Liver (tissue), 9 donors: ENCODE measurements around the gene PLXNB1. TPM values are rescaled to one million over a fixed set of nuclear protein-coding genes. Genes with fewer than 3 reads are reported as not detected.

Experiments used
- DNase-seq: peaks from one replicate; pipeline ENCODE4 v3.0.0-alpha.2; 2017; ENCODE audit warnings: low spot score
- H3K27ac ChIP-seq, 2 donors: one replicate each; pipeline ENCODE4 v1.7.0; 2013; ENCODE audit warnings: inconsistent platforms in 2 of 2, low read length in 2 of 2, control low read depth in 1 of 2, low read depth in 1 of 2, mild to moderate bottlenecking in 1 of 2
- H3K27me3 ChIP-seq, 4 donors: one replicate each; pipeline versions ENCODE4 v1.6.1 to v1.7.0; 2013; ENCODE audit warnings: low read length in 3 of 4, inconsistent platforms in 1 of 4, mild to moderate bottlenecking in 1 of 4, moderate library complexity in 1 of 4; ENCODE audit not compliant: control insufficient read depth in 4 of 4, insufficient read depth in 4 of 4
- H3K36me3 ChIP-seq, 4 donors: one replicate each; pipeline versions ENCODE4 v1.6.1 to v1.7.0; 2013; ENCODE audit warnings: low read length in 3 of 4, mild to moderate bottlenecking in 3 of 4, low read depth in 1 of 4, moderate library complexity in 1 of 4; ENCODE audit not compliant: control insufficient read depth in 4 of 4, insufficient read depth in 3 of 4
- H3K4me1 ChIP-seq, 4 donors: one replicate each; pipeline versions ENCODE4 v1.6.1 to v1.7.0; 2013; ENCODE audit warnings: low read length in 3 of 4, mild to moderate bottlenecking in 3 of 4, moderate library complexity in 1 of 4; ENCODE audit not compliant: control insufficient read depth in 4 of 4, insufficient read depth in 4 of 4
- H3K4me3 ChIP-seq, 3 donors: one replicate each; pipeline versions ENCODE4 v1.6.1 to v1.7.0; 2013; ENCODE audit warnings: low read length in 3 of 3, control low read depth in 1 of 3, low read depth in 1 of 3, mild to moderate bottlenecking in 1 of 3
- H3K9ac ChIP-seq, 2 donors: one replicate each; pipeline ENCODE4 v1.7.0; 2013; ENCODE audit warnings: low read length in 2 of 2, mild to moderate bottlenecking in 2 of 2, moderate library complexity in 2 of 2, control low read depth in 1 of 2, low read depth in 1 of 2
- H3K9me3 ChIP-seq, 4 donors: one replicate each; pipeline versions ENCODE4 v1.6.1 to v1.7.0; 2013; ENCODE audit warnings: low read length in 3 of 4; ENCODE audit not compliant: control insufficient read depth in 4 of 4
- ATF3 ChIP-seq: IDR thresholded peaks from 2 replicates; pipeline ENCODE4 v1.6.1; 2016; ENCODE audit warnings: antibody characterized with exemption
- CTCF ChIP-seq: fragments of 150-350 bp; IDR thresholded peaks from 2 replicates; pipeline ENCODE4 v1.5.1; 2017; ENCODE audit warnings: improper control_type of control experiment, low read depth, low read length; ENCODE audit not compliant: missing input control
- EGR1 ChIP-seq, 2 donors: IDR thresholded peaks; 2 replicates each; pipeline ENCODE4 v1.6.1; 2016 to 2018; ENCODE audit warnings: antibody characterized with exemption in 2 of 2, low read depth in 2 of 2
- FOXA1 ChIP-seq: IDR thresholded peaks from 2 replicates; pipeline ENCODE4 v1.6.1; 2016; ENCODE audit warnings: antibody characterized with exemption
- FOXA2 ChIP-seq: IDR thresholded peaks from 2 replicates; pipeline ENCODE4 v1.6.1; 2016; ENCODE audit warnings: antibody characterized with exemption
- GABPA ChIP-seq, 2 donors: IDR thresholded peaks in 1 of 2; conservative IDR thresholded peaks in 1 of 2; 2 replicates each; pipeline ENCODE4 v1.6.1; 2016; ENCODE audit warnings: antibody characterized with exemption in 2 of 2, mild to moderate bottlenecking in 1 of 2, moderate library complexity in 1 of 2
- HNF4G ChIP-seq: IDR thresholded peaks from 2 replicates; pipeline ENCODE4 v1.6.1; 2016; ENCODE audit warnings: antibody characterized with exemption
- MAX ChIP-seq: IDR thresholded peaks from 2 replicates; pipeline ENCODE4 v1.6.1; 2016; ENCODE audit warnings: antibody characterized with exemption
- NR2F2 ChIP-seq: IDR thresholded peaks from 2 replicates; pipeline ENCODE4 v1.6.1; 2016; ENCODE audit warnings: antibody characterized with exemption
- RAD21 ChIP-seq, 2 donors: IDR thresholded peaks; 2 replicates each; pipeline ENCODE4 v1.6.1; 2016; ENCODE audit warnings: antibody characterized with exemption in 2 of 2, mild to moderate bottlenecking in 2 of 2
- REST ChIP-seq: IDR thresholded peaks from 2 replicates; pipeline ENCODE4 v1.6.1; 2016; ENCODE audit warnings: antibody characterized with exemption, mild to moderate bottlenecking
- RXRA ChIP-seq, 2 donors: IDR thresholded peaks; 2 replicates each; pipeline ENCODE4 v1.6.1; 2017 to 2018; ENCODE audit warnings: antibody characterized with exemption in 2 of 2, mild to moderate bottlenecking in 1 of 2
- SP1 ChIP-seq: IDR thresholded peaks from 2 replicates; pipeline ENCODE4 v1.6.1; 2018; ENCODE audit warnings: antibody characterized with exemption, mild to moderate bottlenecking
- YY1 ChIP-seq: IDR thresholded peaks from 2 replicates; pipeline ENCODE4 v1.6.1; 2016; ENCODE audit warnings: antibody characterized with exemption, mild to moderate bottlenecking
- ZBTB33 ChIP-seq: IDR thresholded peaks from 2 replicates; pipeline ENCODE4 v1.6.1; 2016; ENCODE audit warnings: antibody characterized with exemption
- WGBS: extraction: QIAGEN DNeasy Blood & Tissue Kit; methylation state at CpG from one replicate; pipeline ENCODE4 v1.1.7; 2013; 5-methylcytosine and 5-hydroxymethylcytosine counted together
- polyA plus RNA-seq, 2 donors: library from polyadenylated mRNA; stranded (reverse) in 1 of 2; unstranded in 1 of 2; fragments of 200-250 nt in 1 of 2; fragments of >200 nt in 1 of 2; fragmentation: Nextera tagmentation in 1 of 2; extraction: Ambion mirVana in 1 of 2; gene quantifications; one replicate each; pipeline versions ENCODE4 v1.2.1 to v1.2.3, GENCODE V29; 2013 to 2015
- total RNA-seq, 2 donors: library from RNA; depleted of rRNA; stranded (reverse); fragments of >200 nt; gene quantifications; one replicate each; pipeline ENCODE4 v1.2.3, GENCODE V29; 2014
- donor health status: healthy.
- donor health status: healthy.
- donor health status: healthy.
- donor health status: healthy.
- donor health status: healthy.

PLXNB1 gene
- total and polyA plus RNA-seq, 4 donors = 38.1 to 204 (median 72.9) TPM

GRCh38 chr3:48407542-48408099 lies 22.3 kb downstream of the PLXNB1 start:
- Histone ChIP-seq H3K36me3 (peaks cover 32 to 97% (median 48%) of the 10 kb centered on the region in 4 donors), H3K4me1 (no peaks in the 10 kb centered on the region), H3K4me3 (no peak overlapping the region), H3K27me3 (no peaks in the 10 kb centered on the region), H3K9me3 (no peaks in the 10 kb centered on the region), H3K9ac (no peak overlapping the region), H3K27ac (no peak overlapping the region)
- 87% methylated on average over 8 of the region's 8 CpGs for WGBS
- DNase-seq = no peak
- TF ChIP-seq FOXA2 (no peak), HNF4G (no peak), CTCF (no peak), GABPA (IDR thresholded peaks at IDR 0.05 in 1 of 2, conservative IDR thresholded peaks at IDR 0.05 in 1 of 2) (no peak), ATF3 (no peak), EGR1 (IDR thresholded peaks at IDR 0.05; ENCODE audit: low read depth in 2 of 2) (no peak), RXRA (IDR thresholded peaks at IDR 0.05) (no peak), NR2F2 (no peak), YY1 (no peak), FOXA1 (no peak), SP1 (no peak)

GRCh38 chr3:48406443-48407431 lies 23.1 kb downstream of the PLXNB1 start:
- Histone ChIP-seq H3K9me3 (no peaks in the 10 kb centered on the region), H3K4me3 (no peak overlapping the region), H3K27me3 (no peaks in the 10 kb centered on the region), H3K9ac (no peak overlapping the region), H3K36me3 (peaks cover 32 to 89% (median 48%) of the 10 kb centered on the region in 4 donors), H3K27ac (no peak overlapping the region), H3K4me1 (no peaks in the 10 kb centered on the region)
- TF ChIP-seq FOXA2 (no peak), EGR1 (IDR thresholded peaks at IDR 0.05; ENCODE audit: low read depth in 2 of 2) (no peak), GABPA (IDR thresholded peaks at IDR 0.05 in 1 of 2, conservative IDR thresholded peaks at IDR 0.05 in 1 of 2) (no peak), MAX (no peak), NR2F2 (no peak), ZBTB33 (no peak), RXRA (IDR thresholded peaks at IDR 0.05) (no peak), HNF4G (no peak), REST (no peak), FOXA1 (no peak), RAD21 (IDR thresholded peaks at IDR 0.05) (no peak), CTCF (no peak), ATF3 (no peak), SP1 (no peak)
- no peak for DNase-seq
- 84% methylated on average over 18 of the region's 18 CpGs for WGBS
